Astrocyte (in vitro differentiated cells and primary cell): ENCODE data around the gene POLR2F. TPM values are rescaled to one million over a fixed set of nuclear protein-coding genes. Genes with fewer than 3 reads are reported as not detected.

Experiments used
- DNase-seq: peaks from one replicate; pipeline ENCODE4 v3.0.0-alpha.2; 2010; ENCODE audit warnings: low read depth
- FAIRE-seq: peaks from 2 replicates; lab custom pipeline; 2011; peaks lifted over from hg19 to GRCh38; lab: Jason Lieb, UNC
- H2AFZ ChIP-seq: 2 replicates; pipeline ENCODE4 v1.6.0; 2012; ENCODE audit warnings: low read depth, low read length, inconsistent platforms
- H3K27ac ChIP-seq: 2 replicates; pipeline ENCODE4 v1.5.1; 2011; ENCODE audit warnings: low read depth, low read length, inconsistent platforms
- H3K27me3 ChIP-seq: 2 replicates; pipeline ENCODE4 v1.6.0; 2011; ENCODE audit warnings: low read length, inconsistent platforms; ENCODE audit not compliant: insufficient read depth
- H3K36me3 ChIP-seq: 2 replicates; pipeline ENCODE4 v1.5.1; 2011; ENCODE audit warnings: low read length, inconsistent platforms; ENCODE audit not compliant: insufficient read depth
- H3K4me1 ChIP-seq: 2 replicates; pipeline ENCODE4 v1.5.1; 2011; ENCODE audit warnings: low read length, inconsistent platforms; ENCODE audit not compliant: insufficient read depth
- H3K4me2 ChIP-seq: 2 replicates; pipeline ENCODE4 v1.6.0; 2012; ENCODE audit warnings: low read length, inconsistent platforms
- H3K4me3 ChIP-seq: 2 replicates; pipeline ENCODE4 v1.5.1; 2011; ENCODE audit warnings: low read depth, mild to moderate bottlenecking, low read length, inconsistent platforms; ENCODE audit not compliant: insufficient read depth
- H3K79me2 ChIP-seq: 2 replicates; pipeline ENCODE4 v1.6.0; 2012; ENCODE audit warnings: mild to moderate bottlenecking, low read length, inconsistent platforms; ENCODE audit not compliant: insufficient read depth
- H3K9ac ChIP-seq: 2 replicates; pipeline ENCODE4 v1.6.0; 2012; ENCODE audit warnings: mild to moderate bottlenecking, low read length, inconsistent platforms
- H3K9me3 ChIP-seq: 2 replicates; pipeline ENCODE4 v1.5.1; 2012; ENCODE audit warnings: low read depth, mild to moderate bottlenecking, low read length, inconsistent platforms; ENCODE audit not compliant: insufficient read depth
- H4K20me1 ChIP-seq: 2 replicates; pipeline ENCODE4 v1.6.0; 2012; ENCODE audit warnings: low read length, inconsistent platforms; ENCODE audit not compliant: insufficient read depth
- H3K27ac Mint-ChIP-seq: one replicate; pipeline ENCODE4 v1.8.0; 2021; ENCODE audit warnings: mild to moderate bottlenecking, mixed read lengths; ENCODE audit not compliant: unreplicated experiment
- H3K27me3 Mint-ChIP-seq: one replicate; pipeline ENCODE4 v1.8.0; 2021; ENCODE audit warnings: low read depth, mixed read lengths; ENCODE audit not compliant: unreplicated experiment
- H3K36me3 Mint-ChIP-seq: one replicate; pipeline ENCODE4 v1.8.0; 2021; ENCODE audit warnings: low read depth, mixed read lengths; ENCODE audit not compliant: unreplicated experiment
- H3K4me1 Mint-ChIP-seq: one replicate; pipeline ENCODE4 v1.8.0; 2021; ENCODE audit warnings: low read depth, mixed read lengths; ENCODE audit not compliant: unreplicated experiment
- H3K4me3 Mint-ChIP-seq: one replicate; pipeline ENCODE4 v1.8.0; 2021; ENCODE audit warnings: mild to moderate bottlenecking, moderate library complexity, mixed read lengths; ENCODE audit not compliant: unreplicated experiment
- H3K9me3 Mint-ChIP-seq: one replicate; pipeline ENCODE4 v1.8.0; 2021; ENCODE audit warnings: mild to moderate bottlenecking, mixed read lengths; ENCODE audit not compliant: unreplicated experiment
- CTCF ChIP-seq: IDR thresholded peaks from 2 replicates; pipeline ENCODE4 v1.5.1; 2011; ENCODE audit warnings: low read depth, mild to moderate bottlenecking, inconsistent platforms, low read length, moderate library complexity; ENCODE audit not compliant: insufficient read depth
- EZH2 ChIP-seq: IDR thresholded peaks from 2 replicates; pipeline ENCODE4 v1.6.1; 2012; ENCODE audit warnings: mild to moderate bottlenecking, low read length, inconsistent platforms; ENCODE audit not compliant: insufficient read depth
- total RNA-seq: library from RNA; stranded (reverse); gene quantifications from 2 replicates; pipeline ENCODE4 v1.2.1, GENCODE V29; 2021

POLR2F gene
- total RNA-seq, 1 donor from 2014 or later: 149 TPM

- H4K20me1 ChIP-seq: peaks cover 59% of the 10 kb centered on the region
- no peak overlapping the region for H3K4me3 ChIP-seq
- DNase-seq (no peak), FAIRE-seq (no peak)
- no peaks in the 10 kb centered on the region for H3K27me3 ChIP-seq
- H3K27me3 Mint-ChIP-seq: no peaks in the 10 kb centered on the region
- no peak overlapping the region for H3K4me2 ChIP-seq
- H3K9me3 ChIP-seq: no peaks in the 10 kb centered on the region
- H3K27ac Mint-ChIP-seq: no peak overlapping the region
- TF ChIP-seq CTCF (no peak), EZH2 (no peak)
- H3K4me1 ChIP-seq: peaks cover 22% of the 10 kb centered on the region
- peaks cover 64% of the 10 kb centered on the region for H3K79me2 ChIP-seq
- H3K36me3 ChIP-seq: peaks cover 17% of the 10 kb centered on the region
- no peak overlapping the region for H3K9ac ChIP-seq
- H3K36me3 Mint-ChIP-seq: peaks cover 11% of the 10 kb centered on the region
- no peak overlapping the region for H2AFZ ChIP-seq
- no peak overlapping the region for H3K27ac ChIP-seq
- no peak overlapping the region for H3K4me3 Mint-ChIP-seq
- peaks cover 39% of the 10 kb centered on the region for H3K4me1 Mint-ChIP-seq
- no peaks in the 10 kb centered on the region for H3K9me3 Mint-ChIP-seq
Measured at GRCh38 chr22:37910890-37911672, 42.4 kb upstream of the POLR2F start.

DNA sequence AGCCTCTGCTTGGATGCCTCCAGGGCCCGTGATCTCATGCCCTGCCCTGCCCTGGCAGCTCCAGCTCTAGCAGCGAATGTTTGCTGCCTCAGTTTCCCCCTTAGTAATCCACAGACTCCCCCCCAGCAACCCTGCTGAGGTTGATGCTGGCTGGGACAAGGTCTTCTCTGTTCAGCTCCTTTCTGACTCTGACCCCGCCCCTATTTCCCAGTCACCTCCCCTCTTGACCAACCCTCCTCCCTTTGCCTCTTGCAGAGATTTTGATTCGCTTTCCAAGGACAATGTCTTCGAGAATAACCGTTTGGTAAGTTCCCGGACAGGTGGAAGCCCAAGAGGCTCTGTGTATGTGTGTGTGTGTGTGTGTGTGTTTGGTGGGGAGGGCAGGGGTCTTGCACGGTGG is 41.8 kb upstream of the POLR2F start:
- TF ChIP-seq CTCF (no peak), EZH2 (no peak)
- H3K4me2 ChIP-seq: no peak overlapping the region
- no peaks in the 10 kb centered on the region for H3K9me3 ChIP-seq
- Mint-ChIP-seq H3K36me3 (peaks cover 16% of the 10 kb centered on the region), H3K4me1 (peaks cover 39% of the 10 kb centered on the region), H3K4me3 (no peak overlapping the region), H3K27ac (no peak overlapping the region), H3K27me3 (no peaks in the 10 kb centered on the region), H3K9me3 (no peaks in the 10 kb centered on the region)
- no peak overlapping the region for H2AFZ ChIP-seq
- H3K9ac ChIP-seq: no peak overlapping the region
- H3K27ac ChIP-seq: no peak overlapping the region
- H3K27me3 ChIP-seq: no peaks in the 10 kb centered on the region
- H3K4me1 ChIP-seq: peaks cover 22% of the 10 kb centered on the region
- H3K36me3 ChIP-seq: peaks cover 21% of the 10 kb centered on the region
- peaks cover 63% of the 10 kb centered on the region for H4K20me1 ChIP-seq
- DNase-seq: no peak
- FAIRE-seq: no peak
- no peak overlapping the region for H3K4me3 ChIP-seq
- H3K79me2 ChIP-seq: peaks cover 63% of the 10 kb centered on the region

DNA sequence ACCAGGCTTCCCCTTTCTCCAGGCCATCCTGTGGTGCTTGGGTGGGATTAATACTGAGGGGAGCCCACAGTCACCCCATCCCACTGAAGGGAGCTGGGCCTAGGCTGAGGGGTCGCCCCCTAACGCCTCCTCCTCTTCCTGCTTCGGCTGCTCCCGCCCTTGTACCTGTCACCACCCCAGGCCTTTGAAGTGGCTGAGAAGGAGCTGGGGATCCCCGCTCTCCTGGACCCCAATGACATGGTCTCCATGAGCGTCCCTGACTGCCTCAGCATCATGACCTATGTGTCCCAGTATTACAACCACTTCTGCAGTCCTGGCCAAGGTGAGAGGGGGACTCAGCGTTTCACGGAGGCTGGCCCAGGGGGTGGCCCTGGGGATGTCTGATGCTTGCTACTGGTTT is 41.3 kb upstream of the POLR2F start:
- peaks cover 23% of the 10 kb centered on the region for H3K36me3 ChIP-seq
- no peaks in the 10 kb centered on the region for H3K27me3 Mint-ChIP-seq
- FAIRE-seq (no peak), DNase-seq (no peak)
- H3K9ac ChIP-seq: no peak overlapping the region
- H3K4me2 ChIP-seq: no peak overlapping the region
- no peaks in the 10 kb centered on the region for H3K9me3 Mint-ChIP-seq
- H3K27me3 ChIP-seq: no peaks in the 10 kb centered on the region
- no peak overlapping the region for H3K4me3 Mint-ChIP-seq
- peaks cover 16% of the 10 kb centered on the region for H3K36me3 Mint-ChIP-seq
- H3K4me1 Mint-ChIP-seq: peaks cover 39% of the 10 kb centered on the region
- H3K27ac ChIP-seq: no peak overlapping the region
- H4K20me1 ChIP-seq: peaks cover 61% of the 10 kb centered on the region
- no peak overlapping the region for H3K4me3 ChIP-seq
- H3K27ac Mint-ChIP-seq: no peak overlapping the region
- no peaks in the 10 kb centered on the region for H3K9me3 ChIP-seq
- H3K4me1 ChIP-seq: peaks cover 19% of the 10 kb centered on the region
- H3K79me2 ChIP-seq: peaks cover 59% of the 10 kb centered on the region
- no peak overlapping the region for H2AFZ ChIP-seq
- TF ChIP-seq EZH2 (no peak), CTCF (no peak)
